NOMO-1 treated with dmso at 0.1 percent for 144 hours (cell line): Measurements from ENCODE around the gene ERCC1.
A peak's percentile ranks its signal among the peaks of the same experiment; 100 is the strongest.

ENCODE experiments used
- DNase-seq: peaks from one replicate; lab custom pipeline; 2025; ENCODE audit not compliant: unreplicated experiment; lab: John Stamatoyannopoulos, UW

The ERCC1 gene

GRCh38 chr19:45423589-45424190 lies at the start of gene ERCC1:
Gene ERCC1, minus strand, starts transcription at chr19:45423917. Its CDS starts 543 bp downstream, at chr19:45423374.
- peak; percentile 98 for DNase-seq

- DNase-seq = no peak
Observed at GRCh38 chr19:45473367-45473681, 49.6 kb upstream of the ERCC1 start.

GRCh38 chr19:45472563-45473366 lies 49.0 kb upstream of the ERCC1 start:
- no peak for DNase-seq

- DNase-seq = no peak
Observed at GRCh38 chr19:45471931-45472562, 48.3 kb upstream of the ERCC1 start.

- DNase-seq = no peak
Observed at GRCh38 chr19:45471111-45471930, 47.6 kb upstream of the ERCC1 start.

GRCh38 chr19:45470762-45471081 lies 47.0 kb upstream of the ERCC1 start:
- no peak for DNase-seq

- no peak for DNase-seq
Observed at GRCh38 chr19:45469945-45470761, 46.4 kb upstream of the ERCC1 start.

GRCh38 chr19:45469132-45469944 lies 45.6 kb upstream of the ERCC1 start:
- peak; percentile 90 for DNase-seq

- no peak for DNase-seq
Observed at GRCh38 chr19:45468803-45469131, 45.0 kb upstream of the ERCC1 start.

- no peak for DNase-seq
Observed at GRCh38 chr19:45468159-45468651, 44.5 kb upstream of the ERCC1 start.

- peak; percentile 82 for DNase-seq
Observed at GRCh38 chr19:45467456-45468158, 43.9 kb upstream of the ERCC1 start, which contains the start of gene FOSB. Gene FOSB, plus strand, starts transcription at chr19:45467996. Its CDS starts 591 bp downstream, at chr19:45468587.

GRCh38 chr19:45467115-45467455 lies 43.4 kb upstream of the ERCC1 start:
- no peak for DNase-seq

- no peak for DNase-seq
Observed at GRCh38 chr19:45464852-45465441, 41.2 kb upstream of the ERCC1 start.

GRCh38 chr19:45464274-45464673 lies 40.6 kb upstream of the ERCC1 start:
- no peak for DNase-seq

- no peak for DNase-seq
Observed at GRCh38 chr19:45463241-45463640, 39.5 kb upstream of the ERCC1 start.

GRCh38 chr19:45462174-45462573 lies 38.5 kb upstream of the ERCC1 start:
- no peak for DNase-seq

GRCh38 chr19:45460807-45461347 lies 37.2 kb upstream of the ERCC1 start:
- DNase-seq = no peak

GRCh38 chr19:45457776-45458175 lies 34.1 kb upstream of the ERCC1 start:
- no peak for DNase-seq

GRCh38 chr19:45456500-45456815 lies 32.7 kb upstream of the ERCC1 start:
- no peak for DNase-seq
